GM12874 (cell line): Measurements from ENCODE around the gene CCDC85C.

Experiments used
- CTCF ChIP-seq: IDR thresholded peaks from 2 replicates; pipeline ENCODE4 v1.5.1; 2011; ENCODE audit warnings: low read depth, mild to moderate bottlenecking, control low read depth, low read length, moderate library complexity; ENCODE audit not compliant: insufficient read depth

CCDC85C gene

DNA sequence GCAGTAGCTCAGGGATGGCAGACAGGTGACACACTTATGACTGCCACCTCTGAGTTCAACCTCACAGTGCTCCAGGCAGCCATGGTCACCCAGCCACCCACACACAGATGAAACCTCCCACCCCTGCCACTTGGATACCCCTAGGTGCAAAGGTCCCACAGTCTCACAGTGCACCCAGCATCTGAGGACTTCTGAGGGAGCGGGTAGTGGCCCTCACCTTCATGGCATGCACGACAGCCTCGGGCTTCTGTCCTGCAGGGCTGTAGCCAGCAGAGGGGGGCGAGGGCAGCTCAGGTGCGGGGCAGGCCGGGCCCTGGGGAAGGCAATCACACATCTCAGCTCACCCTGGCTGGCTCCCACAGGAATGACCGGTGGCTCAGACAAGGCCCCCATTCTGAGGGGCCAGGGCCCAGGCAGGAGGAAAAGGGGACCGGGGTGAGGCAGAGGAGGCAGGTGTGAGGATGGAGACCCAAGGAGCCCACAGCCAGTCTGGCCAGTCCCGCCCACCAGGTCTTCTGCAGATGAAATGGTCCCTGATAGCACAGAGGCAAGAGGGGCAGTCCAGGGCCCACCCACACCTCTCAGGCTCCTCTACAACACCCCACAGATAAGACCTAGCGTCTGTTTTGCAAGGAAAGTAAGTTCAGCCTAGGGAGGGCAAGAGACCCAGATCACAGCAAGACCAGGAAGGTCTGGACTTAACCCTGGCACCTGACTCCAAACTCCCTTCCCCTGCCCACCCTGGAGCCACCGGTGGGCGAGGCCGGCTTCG is 87.0 kb downstream of the CCDC85C start:
- TF ChIP-seq CTCF, result no peak

- no peak for TF ChIP-seq CTCF
These were observed 87.7 kb downstream of the CCDC85C start for GRCh38 chr14:99516156-99516870.

DNA sequence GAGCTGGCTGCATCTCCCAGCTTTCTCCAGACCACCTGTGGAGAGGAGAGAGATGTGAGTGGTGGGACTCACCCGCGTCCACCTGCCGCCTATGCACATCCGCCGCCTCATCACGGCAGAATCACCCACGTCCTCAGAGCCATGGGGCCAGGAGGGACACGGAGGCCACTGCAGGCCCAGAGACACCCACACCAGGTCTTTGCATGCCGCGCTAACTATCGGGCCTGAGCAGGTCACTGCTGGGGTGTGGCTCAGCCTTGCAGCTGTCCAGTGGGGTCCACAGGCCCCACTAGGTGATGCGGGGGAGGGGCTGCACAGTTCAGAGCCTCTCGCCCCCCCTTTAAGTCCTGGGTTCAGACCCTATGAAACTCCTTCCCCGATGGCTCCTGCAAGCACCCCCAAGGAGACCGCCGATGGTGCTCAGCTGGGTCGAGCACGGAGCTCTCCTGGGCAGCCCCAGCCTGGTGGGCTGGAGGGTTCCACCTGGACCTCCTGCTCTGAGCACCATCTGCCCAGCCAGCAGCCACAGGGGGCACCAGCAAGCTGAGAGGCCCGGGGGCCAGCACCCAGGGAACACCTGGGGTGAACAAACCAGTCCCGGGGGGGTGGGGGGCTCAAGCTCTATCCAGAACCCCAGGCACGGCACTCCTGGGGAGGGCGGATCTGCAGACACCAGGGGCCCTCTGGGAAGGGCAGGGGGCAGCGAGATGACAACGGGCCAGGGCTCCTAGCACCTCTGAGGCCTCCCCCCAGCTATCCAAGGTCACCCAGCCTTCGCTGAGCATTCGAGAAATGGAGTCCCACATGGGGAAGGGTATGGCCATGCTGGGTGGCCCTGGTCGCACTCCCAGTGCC is 88.5 kb downstream of the CCDC85C start:
- no peak for TF ChIP-seq CTCF

GRCh38 chr14:99514552-99515300 is 89.3 kb downstream of the CCDC85C start:
- TF ChIP-seq CTCF, result no peak

GRCh38 chr14:99513946-99514551 is 90.0 kb downstream of the CCDC85C start:
- TF ChIP-seq CTCF, result no peak

DNA sequence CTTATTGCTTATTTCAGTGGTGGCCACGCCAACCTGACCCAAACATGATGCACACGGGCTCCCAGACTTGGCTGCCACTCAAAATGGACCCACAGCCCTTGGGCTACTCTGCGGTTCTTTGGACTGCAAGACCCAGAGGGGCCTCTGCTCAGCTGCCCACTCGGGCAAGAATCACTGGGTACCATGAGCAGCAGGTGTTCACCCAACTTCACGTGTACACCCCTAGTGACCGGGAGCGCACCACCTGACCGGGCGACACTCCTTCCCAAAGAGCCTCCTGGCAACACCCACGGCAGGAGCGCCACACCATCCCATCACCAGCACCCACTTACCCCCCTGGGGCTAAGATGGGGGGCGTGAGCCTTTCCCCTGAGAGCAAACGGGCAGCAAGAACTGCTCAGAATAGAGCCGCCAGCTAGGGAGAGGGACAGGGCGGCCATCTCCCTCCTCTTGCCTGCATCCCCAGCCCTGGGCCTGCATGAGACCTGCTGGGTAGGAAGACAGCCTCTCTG is 90.8 kb downstream of the CCDC85C start:
- no peak for TF ChIP-seq CTCF
